Measurements from ENCODE around the gene CAMSAP3. TPM values are rescaled to one million over a fixed set of nuclear protein-coding genes. Genes with fewer than 3 reads are reported as not detected.

Gene CAMSAP3
- total RNA-seq, 1 experiment from 2014 or later = 28.4 TPM

GRCh38 chr19:7547159-7547558 is 48.5 kb upstream of the CAMSAP3 start:
- Histone ChIP-seq H3K23me2 (ENCODE audit: insufficient read length, low read depth, low read length, poor library complexity, severe bottlenecking) (no peaks in the 10 kb centered on the region), H3K79me1 (ENCODE audit: insufficient read depth, low read depth, low read length, poor library complexity, severe bottlenecking) (no peaks in the 10 kb centered on the region), H3K79me2 (ENCODE audit: insufficient read depth, low read length) (no peaks in the 10 kb centered on the region), H3K9me3 (ENCODE audit: control insufficient read depth, low read depth, low read length) (no peaks in the 10 kb centered on the region), H4K5ac (ENCODE audit: insufficient read length, low read depth, low read length) (no peak overlapping the region), H4K8ac (replicated peaks; ENCODE audit: insufficient read length, low read depth, low read length) (no peak overlapping the region), H2AK5ac (ENCODE audit: insufficient read length, low read length) (no peak overlapping the region), H3K14ac (ENCODE audit: insufficient read depth, low read length) (no peak overlapping the region), H3K23ac (ENCODE audit: insufficient read length, low read depth, low read length) (no peak overlapping the region), H3K18ac (ENCODE audit: insufficient read length, low read depth, low read length) (no peak overlapping the region), H2BK12ac (ENCODE audit: insufficient read length, low read depth, low read length) (no peak overlapping the region), H3K4ac (ENCODE audit: low read depth, low read length) (no peak overlapping the region), H2BK20ac (ENCODE audit: low read depth, low read length, poor library complexity, severe bottlenecking) (no peak overlapping the region), H2BK120ac (ENCODE audit: low read depth, low read length, poor library complexity, severe bottlenecking) (no peak overlapping the region), H3K4me2 (ENCODE audit: insufficient read depth, insufficient read length, low read length) (no peak overlapping the region), H4K20me1 (ENCODE audit: control insufficient read depth, insufficient read depth, insufficient read length) (no peaks in the 10 kb centered on the region), H3K9ac (ENCODE audit: extremely low read depth, insufficient read length, low read length) (no peak overlapping the region), H3T11ph (ENCODE audit: low read length) (no peak overlapping the region), H3K27ac (ENCODE audit: insufficient read length, low read depth, low read length) (no peak overlapping the region), H3K4me1 (ENCODE audit: insufficient read depth, low read length) (no peaks in the 10 kb centered on the region), H2BK15ac (ENCODE audit: low read depth, low read length) (no peak overlapping the region), H2BK5ac (ENCODE audit: insufficient read length, low read length) (no peak overlapping the region), H3K27me3 (ENCODE audit: insufficient read depth, low read length) (no peaks in the 10 kb centered on the region), H3K56ac (ENCODE audit: insufficient read length, low read depth, low read length) (no peak overlapping the region), H2AFZ (ENCODE audit: low read length) (no peak overlapping the region), H4K91ac (ENCODE audit: insufficient read length, low read depth, low read length) (no peak overlapping the region)
- no peak for TF ChIP-seq CTCF (conservative IDR thresholded peaks at IDR 0.05)
- H3K4me1 Mint-ChIP-seq = peaks cover 7 to 8% of the 10 kb centered on the region in 2 experiments; a peak in 3 of 4 replicates
- H3K36me3 Mint-ChIP-seq (ENCODE audit: insufficient read depth in 1 of 3, low read depth in 3 of 3) = peaks cover 4 to 33% (median 24%) of the 10 kb centered on the region in 3 experiments; a peak in 6 of 7 replicates
- H3K9me3 Mint-ChIP-seq = no peaks in the 10 kb centered on the region; a peak in 1 of 5 replicates
- no peak overlapping the region for H3K4me3 Mint-ChIP-seq
- no peak for DNase-seq
- no peak overlapping the region for H3K27ac Mint-ChIP-seq
- WGBS (ENCODE audit: extremely low coverage, insufficient read length, low lambda C conversion rate) = no CpG with 5 or more reads among the region's 3 CpGs
- no peaks in the 10 kb centered on the region for H3K27me3 Mint-ChIP-seq (ENCODE audit: low read depth)

Data from H9 (cell line).